Keratinocyte (primary cell): ENCODE results near the gene UPF1. TPM values are rescaled to one million over a fixed set of nuclear protein-coding genes. Genes with fewer than 3 reads are reported as not detected.

Source experiments
- DNase-seq: peaks from one replicate; pipeline ENCODE4 v3.0.0-alpha.2; 2011; ENCODE audit warnings: low read depth, missing footprints, low spot score
- FAIRE-seq: peaks from 2 replicates; lab custom pipeline; 2011; peaks lifted over from hg19 to GRCh38; lab: Jason Lieb, UNC
- H2AFZ ChIP-seq: 2 replicates; pipeline ENCODE4 v1.6.0; 2012; ENCODE audit warnings: low read length, control low read depth, inconsistent platforms; ENCODE audit not compliant: control insufficient read depth
- H3K27ac ChIP-seq: 2 replicates; pipeline ENCODE4 v1.5.1; 2011; ENCODE audit warnings: low read length; ENCODE audit not compliant: control insufficient read depth, insufficient read depth
- H3K27me3 ChIP-seq: 3 replicates; pipeline ENCODE4 v1.6.0; 2011; ENCODE audit warnings: low read length; ENCODE audit not compliant: control insufficient read depth, insufficient read depth; ENCODE audit errors: extremely low read depth
- H3K36me3 ChIP-seq, 2 experiments: 2 replicates in 1 of 2; 3 replicates in 1 of 2; pipeline ENCODE4 v1.5.1; 2011; ENCODE audit warnings: low read length in 2 of 2, mild to moderate bottlenecking in 1 of 2; ENCODE audit not compliant: control insufficient read depth in 2 of 2, insufficient read depth in 2 of 2; ENCODE audit errors: extremely low read depth in 1 of 2
- H3K4me1 ChIP-seq: 3 replicates; pipeline ENCODE4 v1.5.1; 2011; ENCODE audit warnings: low read length; ENCODE audit not compliant: control insufficient read depth, insufficient read depth; ENCODE audit errors: extremely low read depth
- H3K4me2 ChIP-seq: 3 replicates; pipeline ENCODE4 v1.6.0; 2011; ENCODE audit warnings: low read depth, low read length; ENCODE audit not compliant: control insufficient read depth, insufficient read depth; ENCODE audit errors: extremely low read depth
- H3K4me3 ChIP-seq, 3 experiments: fragments of 200-600 bp in 1 of 3; sonication (generic) in 1 of 3; 2 replicates in 2 of 3; 3 replicates in 1 of 3; pipeline ENCODE4 v1.5.1; 2011 to 2016; ENCODE audit warnings: low read length in 3 of 3, mild to moderate bottlenecking in 3 of 3, control low read depth in 2 of 3, inconsistent platforms in 1 of 3, low read depth in 1 of 3, mixed read lengths in 1 of 3, mixed run types in 1 of 3, moderate library complexity in 1 of 3; ENCODE audit not compliant: control insufficient read depth in 2 of 3, insufficient read depth in 2 of 3; ENCODE audit errors: extremely low read depth in 1 of 3
- H3K79me2 ChIP-seq: 2 replicates; pipeline ENCODE4 v1.6.0; 2012; ENCODE audit warnings: low read length; ENCODE audit not compliant: control insufficient read depth, insufficient read depth
- H3K9ac ChIP-seq: 3 replicates; pipeline ENCODE4 v1.6.0; 2011; ENCODE audit warnings: low read length; ENCODE audit not compliant: control insufficient read depth, insufficient read depth; ENCODE audit errors: extremely low read depth
- H3K9me1 ChIP-seq: 3 replicates; pipeline ENCODE4 v1.6.0; 2011; ENCODE audit warnings: low read length; ENCODE audit not compliant: control insufficient read depth, insufficient read depth; ENCODE audit errors: extremely low read depth
- H3K9me3 ChIP-seq: 2 replicates; pipeline ENCODE4 v1.5.1; 2012; ENCODE audit warnings: low read depth, low read length; ENCODE audit not compliant: control insufficient read depth
- H4K20me1 ChIP-seq: 3 replicates; pipeline ENCODE4 v1.6.0; 2011; ENCODE audit warnings: low read length; ENCODE audit not compliant: control insufficient read depth, insufficient read depth; ENCODE audit errors: extremely low read depth
- EZH2 ChIP-seq: IDR thresholded peaks from one replicate; pipeline ENCODE4 v1.6.1; 2012; ENCODE audit warnings: inconsistent platforms, mild to moderate bottlenecking, low read length, moderate library complexity
- dilution Hi-C: fragments of 300-500 bp; cut with MboI; formaldehyde crosslinking; loops from one replicate; pipeline ENCODE4 v1.7.0; 2020; ENCODE audit warnings: low sequenced_read_pairs; ENCODE audit not compliant: extremely low pct_ligation_motif_present
- polyA plus RNA-seq, 5 experiments: library from polyadenylated mRNA; depleted of rRNA in 3 of 5; stranded (reverse) in 3 of 5; stranded (forward) in 1 of 5; unstranded in 1 of 5; fragments of >200 nt; gene quantifications; 1 replicate in 1 of 5; 2 replicates in 3 of 5; 3 replicates in 1 of 5; pipeline versions ENCODE4 v1.2.1 to v1.2.3, GENCODE V29; 2011 to 2012; ENCODE audit warnings: missing spikeins in 2 of 5, low read depth in 1 of 5, low replicate concordance in 1 of 5
- TF ChIP-seq, protein P1 (sequence below), 3 experiments: IDR thresholded peaks in 1 of 3; conservative IDR thresholded peaks in 1 of 3; optimal IDR thresholded peaks in 1 of 3; 2 replicates in 2 of 3; 3 replicates in 1 of 3; pipeline versions ENCODE3 to v1.5.1; 2011; ENCODE audit warnings: low read length in 3 of 3, mild to moderate bottlenecking in 3 of 3, moderate library complexity in 2 of 3, control low read depth in 1 of 3, inconsistent platforms in 1 of 3; ENCODE audit not compliant: insufficient read depth in 2 of 3; ENCODE audit errors: extremely low read depth in 1 of 3

UPF1 gene
- polyA plus RNA-seq, 1 donor (not counting 4 experiments of a cell fraction or from before 2014, with no cell fraction given) = 33.7 TPM

DNA sequence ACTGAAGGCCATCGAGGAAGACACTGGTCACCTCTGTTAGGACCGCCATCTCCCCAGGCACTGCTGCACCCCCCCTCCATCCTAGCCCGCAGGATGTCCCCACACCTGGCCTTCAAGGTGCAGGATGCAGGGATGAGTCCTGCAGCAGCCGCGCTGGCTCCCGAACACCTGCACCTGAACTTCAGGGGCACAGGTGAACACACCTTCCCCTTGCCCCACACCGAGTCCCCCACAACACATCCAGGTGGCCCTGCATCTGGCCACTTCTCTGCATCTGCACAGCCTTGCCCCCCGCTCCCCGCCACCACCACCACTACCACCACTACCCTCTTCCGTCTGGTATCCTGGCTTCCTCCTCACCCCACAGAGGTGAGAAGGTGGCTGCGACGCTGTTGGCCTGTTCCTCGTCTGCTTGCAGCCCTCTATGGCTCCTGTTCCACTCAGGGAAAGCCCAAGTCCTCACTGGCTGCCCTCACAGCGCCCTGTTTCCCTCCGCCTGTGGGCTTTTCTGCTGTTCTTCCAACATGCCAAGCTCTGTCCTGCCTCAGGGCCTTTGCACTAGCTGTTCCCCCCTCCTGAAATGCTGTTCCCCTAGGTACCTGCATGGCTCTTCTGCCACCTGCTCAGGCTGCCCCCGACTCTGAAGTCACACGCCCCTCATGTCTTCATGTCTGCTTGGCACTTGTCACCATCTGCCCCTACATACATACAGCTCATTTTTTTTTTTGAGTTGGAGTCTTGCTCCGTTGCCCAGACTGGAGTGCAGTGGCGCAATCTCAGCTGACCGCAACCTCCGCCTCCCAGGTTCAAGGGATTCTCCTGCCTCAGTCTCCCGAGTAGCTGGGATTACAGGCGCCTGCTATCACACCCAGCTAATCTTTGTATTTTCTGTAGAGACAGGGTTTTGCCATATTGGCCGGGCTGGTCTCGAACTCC, 65.6 kb downstream of the UPF1 start:
- Histone ChIP-seq H4K20me1 (no peaks in the 10 kb centered on the region), H3K4me3 (no peak overlapping the region), H3K9ac (no peak overlapping the region), H3K9me1 (no peaks in the 10 kb centered on the region), H2AFZ (no peak overlapping the region), H3K27me3 (peaks cover 35% of the 10 kb centered on the region), H3K79me2 (no peaks in the 10 kb centered on the region), H3K4me2 (no peak overlapping the region), H3K27ac (no peak overlapping the region), H3K9me3 (no peaks in the 10 kb centered on the region), H3K36me3 (peaks cover 0 to 6% of the 10 kb centered on the region in 2 experiments), H3K4me1 (no peaks in the 10 kb centered on the region)
- dilution Hi-C loops = no loop called here
- FAIRE-seq (no peak), DNase-seq (no peak)
- TF ChIP-seq EZH2 = no peak
- TF ChIP-seq, protein P1, sequence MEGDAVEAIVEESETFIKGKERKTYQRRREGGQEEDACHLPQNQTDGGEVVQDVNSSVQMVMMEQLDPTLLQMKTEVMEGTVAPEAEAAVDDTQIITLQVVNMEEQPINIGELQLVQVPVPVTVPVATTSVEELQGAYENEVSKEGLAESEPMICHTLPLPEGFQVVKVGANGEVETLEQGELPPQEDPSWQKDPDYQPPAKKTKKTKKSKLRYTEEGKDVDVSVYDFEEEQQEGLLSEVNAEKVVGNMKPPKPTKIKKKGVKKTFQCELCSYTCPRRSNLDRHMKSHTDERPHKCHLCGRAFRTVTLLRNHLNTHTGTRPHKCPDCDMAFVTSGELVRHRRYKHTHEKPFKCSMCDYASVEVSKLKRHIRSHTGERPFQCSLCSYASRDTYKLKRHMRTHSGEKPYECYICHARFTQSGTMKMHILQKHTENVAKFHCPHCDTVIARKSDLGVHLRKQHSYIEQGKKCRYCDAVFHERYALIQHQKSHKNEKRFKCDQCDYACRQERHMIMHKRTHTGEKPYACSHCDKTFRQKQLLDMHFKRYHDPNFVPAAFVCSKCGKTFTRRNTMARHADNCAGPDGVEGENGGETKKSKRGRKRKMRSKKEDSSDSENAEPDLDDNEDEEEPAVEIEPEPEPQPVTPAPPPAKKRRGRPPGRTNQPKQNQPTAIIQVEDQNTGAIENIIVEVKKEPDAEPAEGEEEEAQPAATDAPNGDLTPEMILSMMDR (optimal IDR thresholded peaks at IDR 0.05 in 1 of 3, IDR thresholded peaks at IDR 0.05 in 1 of 3, conservative IDR thresholded peaks at IDR 0.05 in 1 of 3; ENCODE audit: extremely low read depth in 1 of 3, insufficient read depth in 2 of 3, low read length in 3 of 3) = no peak

DNA sequence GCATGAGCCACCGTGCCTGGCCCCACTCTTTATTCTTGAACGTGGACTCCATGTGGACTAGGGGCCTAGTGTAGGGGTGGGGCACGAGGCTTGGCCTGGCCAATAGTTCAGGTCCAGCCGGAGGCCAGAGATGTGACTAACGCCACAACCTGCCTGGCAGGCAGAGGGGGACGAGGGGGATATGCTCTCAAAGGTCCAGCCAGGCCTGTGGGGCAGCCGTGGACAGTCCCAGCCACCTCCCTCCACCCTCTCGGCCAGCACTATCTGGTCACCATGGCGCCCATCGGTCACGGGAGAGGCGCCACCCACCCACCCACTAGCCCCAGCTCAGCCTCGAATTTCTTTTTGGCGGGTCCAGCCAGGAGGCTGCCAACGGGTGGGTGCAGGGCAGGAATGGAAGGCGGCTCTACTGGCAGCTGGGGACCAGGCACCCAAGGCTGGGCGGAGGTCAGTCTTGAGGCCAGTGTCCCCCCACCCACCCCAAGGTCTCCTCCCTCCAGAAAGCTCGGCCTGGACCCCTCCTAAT, 66.4 kb downstream of the UPF1 start:
- no peaks in the 10 kb centered on the region for H3K79me2 ChIP-seq
- DNase-seq (no peak), FAIRE-seq (no peak)
- no peak overlapping the region for H3K4me2 ChIP-seq
- dilution Hi-C loops = no loop called here
- no peaks in the 10 kb centered on the region for H3K4me1 ChIP-seq
- H3K27ac ChIP-seq = no peak overlapping the region
- H4K20me1 ChIP-seq = no peaks in the 10 kb centered on the region
- TF ChIP-seq, protein P1 (optimal IDR thresholded peaks at IDR 0.05 in 1 of 3, IDR thresholded peaks at IDR 0.05 in 1 of 3, conservative IDR thresholded peaks at IDR 0.05 in 1 of 3; ENCODE audit: extremely low read depth in 1 of 3, insufficient read depth in 2 of 3, low read length in 3 of 3) = no peak
- no peaks in the 10 kb centered on the region for H3K9me1 ChIP-seq
- no peaks in the 10 kb centered on the region for H3K9me3 ChIP-seq
- peaks cover 0 to 9% of the 10 kb centered on the region in 2 experiments for H3K36me3 ChIP-seq
- peaks cover 34% of the 10 kb centered on the region for H3K27me3 ChIP-seq
- no peak overlapping the region for H3K9ac ChIP-seq
- H3K4me3 ChIP-seq = no peak overlapping the region
- no peak overlapping the region for H2AFZ ChIP-seq
